Measurements from ENCODE around the gene CBY2.
"Not testable (repeated sequence)": the region's sequence is repeated elsewhere in the genome, so short reads cannot be mapped to it uniquely, and the experiment has no call there.

CBY2 gene

DNA sequence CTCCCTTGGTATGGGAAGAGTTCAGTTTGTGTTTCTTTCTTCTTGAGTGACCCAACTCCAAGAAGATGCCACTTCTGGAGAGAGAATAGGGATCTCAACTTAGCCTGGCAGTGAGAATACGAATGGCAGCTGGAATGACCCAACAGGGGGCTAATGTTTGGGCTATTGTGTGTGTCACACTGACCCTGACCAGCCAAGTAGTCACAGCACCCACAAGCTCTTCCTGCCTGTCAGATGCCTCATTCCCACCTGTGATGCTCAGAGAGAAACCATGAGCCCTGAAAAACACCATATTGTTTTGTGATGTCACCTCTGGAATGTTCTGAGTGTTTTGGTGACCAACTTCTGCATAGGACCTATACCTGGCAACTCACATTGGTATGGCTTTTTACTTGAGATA lies at the start of gene CBY2:
TSS of gene CBY2 (plus strand) at position 233 of the 400 bp plus-strand sequence. CDS start at position 304, 71 bp downstream.
- DNase-seq, result no peak

DNA sequence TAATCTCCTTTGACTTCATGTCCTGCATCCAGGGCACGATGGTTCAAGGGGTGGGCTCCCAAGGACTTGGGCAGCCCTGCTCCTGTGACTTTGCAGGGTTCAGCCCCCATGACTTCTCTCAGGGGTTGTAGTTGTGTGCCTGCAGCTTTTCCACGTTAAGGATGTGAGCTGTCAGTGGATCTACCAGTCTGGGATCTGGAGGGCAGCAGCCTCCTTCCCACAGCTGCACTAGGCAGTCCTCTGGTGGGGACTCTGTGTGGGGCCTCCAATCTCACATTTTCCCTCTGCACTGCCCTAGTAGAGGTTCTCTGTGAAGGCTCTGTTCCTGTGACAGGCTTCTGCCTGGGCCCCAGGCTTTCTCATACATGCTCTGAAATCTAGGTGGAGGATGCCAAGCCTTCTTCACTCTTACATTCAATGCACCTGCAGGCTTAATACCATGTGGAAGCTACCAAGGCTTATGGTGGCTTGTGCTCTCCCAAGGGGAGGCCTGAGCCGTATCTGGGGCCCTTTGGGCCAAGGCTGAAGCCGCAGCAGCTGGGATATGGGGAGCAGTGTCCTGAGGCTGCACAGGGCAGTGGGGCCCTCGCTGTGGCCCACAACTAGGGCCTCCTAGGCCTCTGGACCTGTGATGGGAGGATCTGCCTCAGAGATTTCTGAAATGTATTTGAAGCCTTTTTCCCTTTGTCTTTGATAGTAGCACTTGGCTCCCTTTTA lies 47.3 kb upstream of the CBY2 start:
- no peak for DNase-seq

GRCh38 chr13:45658586-45659235 lies 43.4 kb upstream of the CBY2 start:
- DNase-seq, result no peak

GRCh38 chr13:45659536-45659935 lies 42.6 kb upstream of the CBY2 start:
- no peak for DNase-seq

GRCh38 chr13:45660458-45660857 lies 41.7 kb upstream of the CBY2 start:
- not testable (repeated sequence) for DNase-seq

- no peak for DNase-seq
These were observed 40.0 kb upstream of the CBY2 start for GRCh38 chr13:45662162-45662561.

- DNase-seq, result not testable (repeated sequence)
These were observed 39.2 kb upstream of the CBY2 start for GRCh38 chr13:45662903-45663302.

DNA sequence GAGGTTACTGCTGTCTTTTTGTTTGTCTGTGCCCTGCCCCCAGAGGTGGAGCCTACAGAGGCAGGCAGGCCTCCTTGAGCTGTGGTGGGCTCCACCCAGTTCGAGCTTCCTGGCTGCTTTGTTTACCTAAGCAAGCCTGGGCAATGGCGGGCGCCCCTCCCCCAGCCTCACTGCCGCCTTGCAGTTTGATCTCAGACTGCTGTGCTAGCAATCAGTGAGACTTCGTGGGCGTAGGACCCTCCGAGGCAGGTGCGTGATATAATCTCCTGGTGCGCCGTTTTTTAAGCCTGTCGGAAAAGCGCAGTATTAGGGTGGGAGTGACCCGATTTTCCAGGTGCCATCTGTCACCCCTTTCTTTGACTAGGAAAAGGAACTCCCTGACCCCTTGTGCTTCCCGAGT lies 32.5 kb upstream of the CBY2 start:
- DNase-seq, result not testable (repeated sequence)

DNA sequence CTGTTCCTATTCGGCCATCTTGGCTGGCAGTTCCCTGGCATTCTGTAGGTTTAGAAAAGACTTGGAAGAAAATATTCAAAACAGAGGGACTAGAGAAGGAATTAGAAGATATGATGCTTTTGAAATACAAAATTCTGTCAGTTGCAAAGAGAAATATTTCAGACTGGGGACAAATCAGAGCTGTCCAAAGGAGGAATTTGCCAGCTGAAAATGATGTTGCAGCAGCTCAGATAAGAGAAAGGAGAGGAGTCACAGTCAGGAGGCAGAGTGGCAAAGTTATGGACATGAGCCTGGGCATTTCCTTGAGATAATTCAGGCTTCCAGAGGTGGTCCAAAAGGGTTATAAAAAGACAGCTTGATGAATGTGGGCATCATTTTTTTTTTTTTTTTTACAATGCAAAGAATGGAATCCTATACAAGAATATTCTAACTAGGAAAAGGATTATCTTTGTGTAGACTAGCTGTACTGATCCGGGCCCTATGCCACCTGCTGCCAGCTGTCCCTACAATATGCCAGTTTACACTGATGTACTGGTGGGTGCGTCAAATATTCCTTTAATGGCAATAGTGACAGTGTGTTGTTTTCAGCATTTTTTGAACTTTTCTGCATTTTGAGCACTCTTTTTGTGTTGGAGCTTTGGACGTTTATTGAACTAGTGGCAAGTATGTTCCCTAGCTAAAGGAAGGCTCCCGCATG lies 31.8 kb upstream of the CBY2 start:
- no peak for DNase-seq

- no peak for DNase-seq
These were observed 27.2 kb upstream of the CBY2 start for GRCh38 chr13:45674908-45675307.

DNA sequence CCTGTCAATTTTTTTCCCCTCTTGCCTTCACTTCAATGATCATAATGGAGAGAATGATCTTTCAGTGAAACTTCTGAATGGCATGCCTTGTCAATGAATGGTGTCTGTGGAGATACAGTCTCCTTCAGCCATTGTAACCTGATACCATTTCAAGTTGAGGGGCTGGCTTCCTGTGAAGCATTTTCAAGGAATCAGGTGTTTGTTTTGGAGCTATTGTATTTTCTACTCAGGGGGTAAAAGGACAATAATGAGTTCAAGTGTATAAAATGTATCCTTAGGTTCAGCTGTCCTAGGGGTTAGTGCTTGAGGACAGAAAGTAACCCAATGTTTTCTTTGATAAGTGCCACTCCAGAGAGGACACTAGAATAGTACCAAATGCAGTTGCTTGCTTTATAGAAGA lies 23.8 kb upstream of the CBY2 start:
- DNase-seq, result no peak

DNA sequence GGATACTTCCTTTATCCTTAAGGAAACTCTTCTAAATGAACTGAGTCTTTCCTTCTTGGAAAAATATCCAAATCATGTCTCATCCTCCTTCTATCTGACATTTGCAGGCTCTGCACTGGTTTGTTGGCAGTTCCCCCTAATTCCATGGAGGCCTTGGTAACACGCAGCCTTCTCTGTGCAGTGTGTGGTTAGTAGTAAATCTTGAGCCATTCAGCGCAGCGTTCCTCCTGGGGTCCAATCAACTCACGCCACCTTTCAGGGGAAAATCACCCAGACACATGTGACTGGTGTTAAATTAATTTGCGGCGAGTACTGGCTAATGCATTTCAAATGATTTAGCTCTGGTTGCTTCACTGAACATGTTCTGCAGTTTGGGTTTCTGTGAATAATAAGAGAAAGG lies 21.0 kb upstream of the CBY2 start:
- no peak for DNase-seq

GRCh38 chr13:45682494-45683008 lies 19.6 kb upstream of the CBY2 start:
- no peak for DNase-seq

DNA sequence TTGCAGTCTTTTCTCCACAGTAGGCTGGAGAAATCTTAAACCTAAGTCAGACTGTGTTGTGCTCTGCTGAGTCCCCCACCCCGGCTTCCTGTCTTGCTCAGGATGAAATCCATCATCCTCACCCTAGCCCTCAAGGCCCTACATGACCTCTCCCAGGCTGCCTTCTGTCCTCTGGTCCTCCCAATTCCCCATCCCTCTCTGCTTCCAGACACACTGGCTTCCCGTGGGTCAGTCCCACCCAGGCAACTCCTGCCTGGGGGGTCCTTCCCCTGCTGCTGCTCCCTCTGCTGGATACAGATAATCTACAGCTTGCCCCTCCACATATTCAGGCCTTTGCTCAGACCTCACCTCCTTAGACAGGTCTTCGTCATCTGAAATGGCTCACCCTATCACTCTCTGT lies 18.4 kb upstream of the CBY2 start:
- no peak for DNase-seq

- DNase-seq, result no peak
These were observed 13.5 kb upstream of the CBY2 start for GRCh38 chr13:45688577-45688976.

- DNase-seq, result no peak
These were observed 11.5 kb upstream of the CBY2 start for GRCh38 chr13:45690636-45691035.

GRCh38 chr13:45691251-45691650 lies 10.9 kb upstream of the CBY2 start:
- DNase-seq, result no peak

- DNase-seq, result no peak
These were observed 10.5 kb upstream of the CBY2 start for GRCh38 chr13:45691667-45692066.

GRCh38 chr13:45695198-45695730 lies 6.9 kb upstream of the CBY2 start:
- no peak for DNase-seq

- DNase-seq, result no peak
These were observed 5.4 kb upstream of the CBY2 start for GRCh38 chr13:45696610-45697226.

GRCh38 chr13:45700971-45701900 lies 884 bp upstream of the CBY2 start:
- no peak for DNase-seq

DNA sequence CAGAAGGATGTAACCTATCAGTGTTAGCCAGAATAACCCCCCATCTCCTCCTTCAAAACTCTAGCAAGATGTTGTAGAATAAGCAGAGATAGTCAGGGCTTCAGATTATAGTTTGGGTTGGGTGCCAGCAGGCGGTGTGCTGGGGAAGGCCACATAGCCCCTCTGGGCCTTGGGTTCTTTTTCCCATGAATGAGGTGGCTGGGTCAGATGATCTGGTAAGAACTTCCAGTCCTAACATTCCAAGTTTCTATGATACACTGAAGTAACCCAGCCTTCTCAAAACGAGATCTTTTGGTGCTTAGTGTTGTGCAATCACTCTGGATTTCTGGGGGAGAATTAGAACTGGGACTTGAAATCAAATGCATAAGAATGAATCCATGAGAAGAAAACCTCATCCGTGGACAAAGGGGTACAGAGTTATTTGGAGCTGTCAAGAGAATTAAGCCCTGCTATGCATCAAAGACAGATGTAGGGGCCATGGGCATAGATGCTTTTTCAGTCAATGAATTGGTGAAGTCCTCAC lies 810 bp downstream of the CBY2 start:
- DNase-seq, result no peak
